Activated naive CD8-positive, alpha-beta T cell treated with anti-CD3 and anti-CD28 coated beads, Interleukin-2, amount 10 ng/mL, durations not matched to agents 7 days and 5 days (primary cell): ENCODE measurements around the gene ADARB1. TPM values are rescaled to one million over a fixed set of nuclear protein-coding genes. Genes with fewer than 3 reads are reported as not detected.

Experiments used
- ATAC-seq: fragments of 150-1000 bp; cut with Tn5 transposase; one replicate; pipeline ENCODE4 v1.10.0; 2021; ENCODE audit warnings: low read depth, moderate library complexity
- POLR2A ChIA-PET: fragments of 350-600 bp; sonication (Branson Sonifier 250); formaldehyde crosslinking; loops from one replicate; lab custom pipeline; 2021; ENCODE audit warnings: antibody characterized with exemption; lab: Charles Lee
- DNase-seq: peaks from one replicate; pipeline ENCODE4 v3.0.0; 2021
- H3K27ac Mint-ChIP-seq: one replicate; pipeline ENCODE4 v1.8.0; 2022; ENCODE audit warnings: mild to moderate bottlenecking, mixed read lengths
- H3K27me3 Mint-ChIP-seq: one replicate; pipeline ENCODE4 v1.8.0; 2022; ENCODE audit warnings: mild to moderate bottlenecking, moderate library complexity, mixed read lengths
- H3K36me3 Mint-ChIP-seq: one replicate; pipeline ENCODE4 v1.8.0; 2021; ENCODE audit warnings: mild to moderate bottlenecking, mixed read lengths
- H3K4me1 Mint-ChIP-seq: one replicate; pipeline ENCODE4 v1.8.0; 2021; ENCODE audit warnings: mixed read lengths
- H3K4me3 Mint-ChIP-seq: one replicate; pipeline ENCODE4 v1.8.0; 2022; ENCODE audit warnings: mild to moderate bottlenecking, moderate library complexity, mixed read lengths
- H3K9me3 Mint-ChIP-seq: one replicate; pipeline ENCODE4 v1.8.0; 2021; ENCODE audit warnings: mixed read lengths
- total RNA-seq, 2 experiments: library from RNA; stranded (reverse); gene quantifications; one replicate each; pipeline ENCODE4 v1.2.3, GENCODE V29; 2021

The ADARB1 gene
- total RNA-seq, 2 experiments from 2014 or later = 48.3 to 48.4 TPM

- H3K27ac Mint-ChIP-seq = peak overlapping the region; percentile 27
- no peaks in the 10 kb centered on the region for H3K27me3 Mint-ChIP-seq
- ATAC-seq (no peak), DNase-seq (no peak)
- H3K9me3 Mint-ChIP-seq = peaks cover 2% of the 10 kb centered on the region
- peaks cover 60% of the 10 kb centered on the region for H3K4me1 Mint-ChIP-seq
- POLR2A ChIA-PET = interaction anchor here (1.6 kb wide), 2 partner anchors 27 to 32 kb away, joined by 5 to 7 read pairs; partner anchors contain the start of gene ADARB1
- H3K4me3 Mint-ChIP-seq = no peak overlapping the region
- peaks cover 7% of the 10 kb centered on the region for H3K36me3 Mint-ChIP-seq
Measured at GRCh38 chr21:45105906-45106485, 31.6 kb downstream of the ADARB1 start.

- no peak for DNase-seq
- H3K27me3 Mint-ChIP-seq = no peaks in the 10 kb centered on the region
- peaks cover 60% of the 10 kb centered on the region for H3K4me1 Mint-ChIP-seq
- POLR2A ChIA-PET = no interaction called here
- ATAC-seq = no peak
- H3K27ac Mint-ChIP-seq = no peak overlapping the region
- peaks cover 2% of the 10 kb centered on the region for H3K9me3 Mint-ChIP-seq
- peaks cover 7% of the 10 kb centered on the region for H3K36me3 Mint-ChIP-seq
- H3K4me3 Mint-ChIP-seq = no peak overlapping the region
Measured at GRCh38 chr21:45108034-45108790, 33.8 kb downstream of the ADARB1 start.

GRCh38 chr21:45108808-45109781 is 34.7 kb downstream of the ADARB1 start:
- H3K36me3 Mint-ChIP-seq = peaks cover 6% of the 10 kb centered on the region
- peaks cover 57% of the 10 kb centered on the region for H3K4me1 Mint-ChIP-seq
- H3K9me3 Mint-ChIP-seq = peaks cover 2% of the 10 kb centered on the region
- peak overlapping the region; percentile 80 for H3K4me3 Mint-ChIP-seq
- DNase-seq (no peak), ATAC-seq (peak; percentile 44)
- POLR2A ChIA-PET = interaction anchor here (0.9 kb wide), 1 partner anchor 31 kb away, joined by 3 read pairs; no protein-coding TSS in a partner anchor
- no peaks in the 10 kb centered on the region for H3K27me3 Mint-ChIP-seq
- peak overlapping the region; percentile 77 for H3K27ac Mint-ChIP-seq

GRCh38 chr21:45109831-45110492 is 35.6 kb downstream of the ADARB1 start:
- peak; percentile 55 for ATAC-seq
- Mint-ChIP-seq H3K4me1 (peaks cover 51% of the 10 kb centered on the region), H3K9me3 (peaks cover 2% of the 10 kb centered on the region), H3K36me3 (peaks cover 6% of the 10 kb centered on the region), H3K27ac (peak overlapping the region; percentile 77), H3K27me3 (no peaks in the 10 kb centered on the region), H3K4me3 (peak overlapping the region; percentile 80)
- POLR2A ChIA-PET = interaction anchor here (0.9 kb wide), 1 partner anchor 31 kb away, joined by 3 read pairs; no protein-coding TSS in a partner anchor
- DNase-seq = no peak

- peaks cover 2% of the 10 kb centered on the region for H3K9me3 Mint-ChIP-seq
- H3K36me3 Mint-ChIP-seq = peaks cover 8% of the 10 kb centered on the region
- H3K27ac Mint-ChIP-seq = peak overlapping the region; percentile 69
- DNase-seq = no peak
- POLR2A ChIA-PET = no interaction called here
- ATAC-seq = no peak
- H3K4me1 Mint-ChIP-seq = peaks cover 47% of the 10 kb centered on the region
- peak overlapping the region; percentile 68 for H3K4me3 Mint-ChIP-seq
- H3K27me3 Mint-ChIP-seq = no peaks in the 10 kb centered on the region
Measured at GRCh38 chr21:45110873-45111624, 36.7 kb downstream of the ADARB1 start.

- peaks cover 46% of the 10 kb centered on the region for H3K4me1 Mint-ChIP-seq
- H3K9me3 Mint-ChIP-seq = peaks cover 2% of the 10 kb centered on the region
- peak overlapping the region; percentile 6 for H3K4me3 Mint-ChIP-seq
- no peak overlapping the region for H3K27ac Mint-ChIP-seq
- no peak for DNase-seq
- ATAC-seq = no peak
- no peaks in the 10 kb centered on the region for H3K27me3 Mint-ChIP-seq
- POLR2A ChIA-PET = interaction anchor here (0.6 kb wide), 1 partner anchor 37 kb away, joined by 3 read pairs; the partner anchor contains the start of gene ADARB1
- peaks cover 11% of the 10 kb centered on the region for H3K36me3 Mint-ChIP-seq
Measured at GRCh38 chr21:45111703-45112102, 37.3 kb downstream of the ADARB1 start.

- Mint-ChIP-seq H3K4me1 (peaks cover 48% of the 10 kb centered on the region), H3K4me3 (no peak overlapping the region), H3K9me3 (peaks cover 2% of the 10 kb centered on the region), H3K27me3 (no peaks in the 10 kb centered on the region), H3K36me3 (peaks cover 16% of the 10 kb centered on the region), H3K27ac (no peak overlapping the region)
- DNase-seq (no peak), ATAC-seq (no peak)
- POLR2A ChIA-PET = no interaction called here
Measured at GRCh38 chr21:45112371-45112770, 38.0 kb downstream of the ADARB1 start.

- no peaks in the 10 kb centered on the region for H3K9me3 Mint-ChIP-seq
- ATAC-seq (no peak), DNase-seq (no peak)
- H3K27me3 Mint-ChIP-seq = no peaks in the 10 kb centered on the region
- POLR2A ChIA-PET = no interaction called here
- peaks cover 14% of the 10 kb centered on the region for H3K36me3 Mint-ChIP-seq
- H3K4me3 Mint-ChIP-seq = no peak overlapping the region
- H3K4me1 Mint-ChIP-seq = peaks cover 50% of the 10 kb centered on the region
- no peak overlapping the region for H3K27ac Mint-ChIP-seq
Measured at GRCh38 chr21:45113543-45113942, 39.2 kb downstream of the ADARB1 start.

- no peak for ATAC-seq
- Mint-ChIP-seq H3K36me3 (peaks cover 16% of the 10 kb centered on the region), H3K27ac (no peak overlapping the region), H3K4me1 (peaks cover 46% of the 10 kb centered on the region), H3K4me3 (no peak overlapping the region), H3K27me3 (no peaks in the 10 kb centered on the region), H3K9me3 (no peaks in the 10 kb centered on the region)
- DNase-seq = no peak
- POLR2A ChIA-PET = no interaction called here
Measured at GRCh38 chr21:45114072-45114471, 39.7 kb downstream of the ADARB1 start.

- POLR2A ChIA-PET = no interaction called here
- H3K4me1 Mint-ChIP-seq = peaks cover 42% of the 10 kb centered on the region
- H3K27ac Mint-ChIP-seq = no peak overlapping the region
Measured at GRCh38 chr21:45114475-45114874, 40.1 kb downstream of the ADARB1 start.

GRCh38 chr21:45115141-45115540 is 40.8 kb downstream of the ADARB1 start:
- ATAC-seq (no peak), DNase-seq (no peak)
- Mint-ChIP-seq H3K9me3 (no peaks in the 10 kb centered on the region), H3K4me3 (no peak overlapping the region), H3K36me3 (peaks cover 16% of the 10 kb centered on the region), H3K27me3 (no peaks in the 10 kb centered on the region), H3K27ac (no peak overlapping the region), H3K4me1 (peaks cover 36% of the 10 kb centered on the region)
- POLR2A ChIA-PET = no interaction called here

More at GRCh38 chr21:45114475-45114874, 40.1 kb downstream of the ADARB1 start:
- Mint-ChIP-seq H3K4me3 (no peak overlapping the region), H3K27me3 (no peaks in the 10 kb centered on the region), H3K36me3 (peaks cover 16% of the 10 kb centered on the region), H3K9me3 (no peaks in the 10 kb centered on the region)
- ATAC-seq = no peak
- DNase-seq = no peak

- DNase-seq (no peak), ATAC-seq (no peak)
- no peaks in the 10 kb centered on the region for H3K9me3 Mint-ChIP-seq
- no peak overlapping the region for H3K27ac Mint-ChIP-seq
- POLR2A ChIA-PET = no interaction called here
- H3K27me3 Mint-ChIP-seq = no peaks in the 10 kb centered on the region
- peaks cover 29% of the 10 kb centered on the region for H3K4me1 Mint-ChIP-seq
- no peak overlapping the region for H3K4me3 Mint-ChIP-seq
- H3K36me3 Mint-ChIP-seq = peaks cover 14% of the 10 kb centered on the region
Measured at GRCh38 chr21:45116066-45116465, 41.7 kb downstream of the ADARB1 start.
